GM23338 (cell line): ENCODE results near the gene THSD4. TPM values are rescaled to one million over a fixed set of nuclear protein-coding genes. Genes with fewer than 3 reads are reported as not detected.

ENCODE experiments used
- ATAC-seq: fragments of 200-7000 bp; cut with Tn5 transposase; 3 replicates; pipeline ENCODE4 v1.9.1; 2020
- DNase-seq: peaks from one replicate; pipeline ENCODE4 v3.0.0-alpha.2; 2015; ENCODE audit warnings: low spot score
- H2AFZ ChIP-seq: fragments of 200-600 bp; sonication (generic); 2 replicates; pipeline ENCODE4 v1.8.0; 2016; ENCODE audit warnings: antibody characterized with exemption, mild to moderate bottlenecking, moderate library complexity
- H3F3A ChIP-seq: fragments of 200-600 bp; sonication (generic); replicated peaks from 2 replicates; pipeline ENCODE4 v1.8.0; 2017; ENCODE audit warnings: antibody characterized with exemption, mixed run types, low read depth
- H3K27ac ChIP-seq: fragments of 200-600 bp; sonication (generic); 2 replicates; pipeline ENCODE4 v1.6.1; 2016; ENCODE audit warnings: low read depth
- H3K27me3 ChIP-seq: fragments of 200-600 bp; sonication (generic); 2 replicates; pipeline ENCODE4 v1.8.0; 2016; ENCODE audit warnings: mild to moderate bottlenecking, mixed run types, moderate library complexity; ENCODE audit not compliant: insufficient read depth
- H3K36me3 ChIP-seq: fragments of 200-600 bp; sonication (generic); 2 replicates; pipeline ENCODE4 v1.8.0; 2016; ENCODE audit warnings: mild to moderate bottlenecking; ENCODE audit not compliant: insufficient read depth
- H3K4me1 ChIP-seq: fragments of 200-600 bp; sonication (generic); 2 replicates; pipeline ENCODE4 v1.8.0; 2016; ENCODE audit warnings: mild to moderate bottlenecking, moderate library complexity; ENCODE audit not compliant: insufficient read depth
- H3K4me2 ChIP-seq: fragments of 200-600 bp; sonication (generic); 2 replicates; pipeline ENCODE4 v1.7.1; 2017; ENCODE audit warnings: mixed run types
- H3K4me3 ChIP-seq: fragments of 200-600 bp; sonication (generic); 2 replicates; pipeline ENCODE4 v1.6.1; 2016; ENCODE audit warnings: mixed run types
- H3K79me2 ChIP-seq: fragments of 200-600 bp; sonication (generic); replicated peaks from 2 replicates; pipeline ENCODE4 v1.8.0; 2017; ENCODE audit warnings: mild to moderate bottlenecking; ENCODE audit not compliant: insufficient read depth
- H3K9me2 ChIP-seq: fragments of 200-600 bp; sonication (generic); 2 replicates; pipeline ENCODE4 v1.8.0; 2017; ENCODE audit not compliant: insufficient read depth
- H4K20me1 ChIP-seq: fragments of 200-600 bp; sonication (generic); replicated peaks from 2 replicates; pipeline ENCODE4 v1.8.0; 2017; ENCODE audit warnings: mild to moderate bottlenecking; ENCODE audit not compliant: insufficient read depth
- H3K27ac Mint-ChIP-seq: 2 replicates; pipeline ENCODE4 v1.8.0; 2020; ENCODE audit warnings: inconsistent platforms, mild to moderate bottlenecking, moderate library complexity, mixed read lengths
- H3K27me3 Mint-ChIP-seq: 3 replicates; pipeline ENCODE4 v1.8.0; 2022; ENCODE audit warnings: low read depth, mild to moderate bottlenecking, moderate library complexity, mixed read lengths, inconsistent platforms; ENCODE audit not compliant: insufficient read depth, poor library complexity
- H3K36me3 Mint-ChIP-seq: 3 replicates; pipeline ENCODE4 v1.8.0; 2021; ENCODE audit warnings: low read depth, mild to moderate bottlenecking, inconsistent platforms, moderate library complexity, mixed read lengths
- H3K4me1 Mint-ChIP-seq: 3 replicates; pipeline ENCODE4 v1.8.0; 2020; ENCODE audit warnings: mild to moderate bottlenecking, inconsistent platforms, mixed read lengths
- H3K4me3 Mint-ChIP-seq: 3 replicates; pipeline ENCODE4 v1.8.0; 2021; ENCODE audit warnings: moderate library complexity, mild to moderate bottlenecking, inconsistent platforms, mixed read lengths
- H3K9me3 Mint-ChIP-seq: 3 replicates; pipeline ENCODE4 v1.8.0; 2020; ENCODE audit warnings: moderate library complexity, mild to moderate bottlenecking, inconsistent platforms, mixed read lengths
- CREB1 ChIP-seq: fragments of 250-450 bp; sonication (Bioruptor Pico); IDR thresholded peaks from 2 replicates; pipeline ENCODE4 v1.5.0; 2020; ENCODE audit warnings: low read depth, mild to moderate bottlenecking, moderate library complexity
- EZH2 ChIP-seq: fragments of 200-600 bp; sonication (generic); IDR thresholded peaks from one replicate; pipeline ENCODE4 v1.8.0; 2017; ENCODE audit warnings: antibody characterized with exemption, mild to moderate bottlenecking, low read depth; ENCODE audit not compliant: unreplicated experiment
- EZH2phosphoT487 ChIP-seq: fragments of 200-600 bp; sonication (generic); IDR thresholded peaks from one replicate; pipeline ENCODE4 v1.8.1; 2018; ENCODE audit warnings: antibody characterized with exemption; ENCODE audit not compliant: unreplicated experiment
- JUNB ChIP-seq: IDR thresholded peaks from one replicate; pipeline ENCODE4 v1.6.1; 2016; ENCODE audit warnings: antibody characterized with exemption; ENCODE audit not compliant: unreplicated experiment
- NANOG ChIP-seq: IDR thresholded peaks from 2 replicates; pipeline ENCODE4 v1.6.1; 2016; ENCODE audit warnings: antibody characterized with exemption, borderline replicate concordance
- POLR2AphosphoS5 ChIP-seq: IDR thresholded peaks from 2 replicates; pipeline ENCODE4 v1.6.1; 2016; ENCODE audit warnings: antibody characterized with exemption, low read depth
- STAT1 ChIP-seq: IDR thresholded peaks from one replicate; pipeline ENCODE4 v1.6.1; 2016; ENCODE audit warnings: antibody characterized with exemption; ENCODE audit not compliant: unreplicated experiment
- ZNF114 ChIP-seq: fragments of 250-450 bp; sonication (Bioruptor Pico); IDR thresholded peaks from 2 replicates; pipeline ENCODE4 v1.5.0; 2020; ENCODE audit warnings: mild to moderate bottlenecking, moderate library complexity
- ZNF331 ChIP-seq: fragments of 250-450 bp; sonication (Bioruptor Pico); IDR thresholded peaks from 2 replicates; pipeline ENCODE4 v1.5.0; 2020; ENCODE audit warnings: low read depth, mild to moderate bottlenecking, moderate library complexity
- polyA plus RNA-seq: library from polyadenylated mRNA; unstranded; fragments of >200 nt; fragmentation: Nextera tagmentation; extraction: Ambion mirVana; gene quantifications from 2 replicates; pipeline ENCODE4 v1.2.1, GENCODE V29; 2016
- total RNA-seq: library from RNA; depleted of rRNA; stranded (reverse); fragments of >200 nt; shearing (Covaris generic); gene quantifications from 2 replicates; pipeline ENCODE4 v1.2.3, GENCODE V29; 2014
- TF ChIP-seq, protein P1 (sequence below), 2 experiments: fragments of 200-600 bp in 1 of 2; sonication (generic) in 1 of 2; conservative IDR thresholded peaks; 2 replicates each; pipeline versions ENCODE4 v1.5.1 to v1.6.1; 2016 to 2017; ENCODE audit warnings: antibody characterized with exemption in 2 of 2, low read depth in 2 of 2, mild to moderate bottlenecking in 2 of 2, moderate library complexity in 1 of 2
- TF ChIP-seq, protein P2 (sequence below): fragments of 250-450 bp; sonication (Bioruptor Pico); IDR thresholded peaks from 2 replicates; pipeline ENCODE4 v1.5.0; 2020; ENCODE audit warnings: mild to moderate bottlenecking, moderate library complexity
- TF ChIP-seq, protein P3 (sequence below): IDR thresholded peaks from 2 replicates; pipeline ENCODE4 v1.6.1; 2016; ENCODE audit warnings: antibody characterized with exemption

THSD4 gene
- total and polyA plus RNA-seq, 2 experiments from 2014 or later = 2.0 to 7.4 TPM

DNA sequence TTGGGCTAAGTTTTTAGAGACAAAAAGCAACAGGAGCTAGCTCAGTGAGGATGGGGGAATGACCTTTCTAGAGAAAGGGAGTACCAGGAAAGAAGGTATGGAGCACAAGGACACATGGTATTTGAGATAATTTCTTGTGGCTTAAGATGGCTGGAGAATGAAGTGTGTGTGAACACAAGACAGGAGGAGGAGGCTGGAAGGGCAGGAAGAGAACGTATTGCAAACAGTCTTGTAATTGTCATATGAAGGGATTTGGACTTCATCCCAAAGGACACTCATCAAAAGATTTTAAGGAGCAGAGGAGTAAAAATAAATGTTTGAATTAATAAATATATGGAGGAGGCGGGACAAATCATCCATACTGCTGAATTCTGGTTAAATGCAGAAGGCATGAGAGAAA, 426.5 kb downstream of the THSD4 start:
- Histone ChIP-seq H3K27ac (no peak overlapping the region), H3K36me3 (no peaks in the 10 kb centered on the region), H4K20me1 (no peaks in the 10 kb centered on the region), H3K9me2 (0 out of 2 replicates have a peak, but pooled peaks cover 2% of the 10 kb centered on the region), H2AFZ (no peak overlapping the region), H3K79me2 (no peaks in the 10 kb centered on the region), H3K27me3 (no peaks in the 10 kb centered on the region), H3F3A (no peaks in the 10 kb centered on the region), H3K4me2 (no peak overlapping the region), H3K4me3 (no peak overlapping the region), H3K4me1 (no peaks in the 10 kb centered on the region)
- TF ChIP-seq STAT1 = no peak
- H3K36me3 Mint-ChIP-seq = no peaks in the 10 kb centered on the region
- H3K4me1 Mint-ChIP-seq = no peaks in the 10 kb centered on the region; the same call in 2 of the 3 replicates
- H3K9me3 Mint-ChIP-seq = no peaks in the 10 kb centered on the region; the same call in 2 of the 3 replicates
- peaks cover 2% of the 10 kb centered on the region for H3K27me3 Mint-ChIP-seq
- ATAC-seq (no peak), DNase-seq (no peak)
- H3K27ac Mint-ChIP-seq = no peak overlapping the region
- no peak overlapping the region for H3K4me3 Mint-ChIP-seq

DNA sequence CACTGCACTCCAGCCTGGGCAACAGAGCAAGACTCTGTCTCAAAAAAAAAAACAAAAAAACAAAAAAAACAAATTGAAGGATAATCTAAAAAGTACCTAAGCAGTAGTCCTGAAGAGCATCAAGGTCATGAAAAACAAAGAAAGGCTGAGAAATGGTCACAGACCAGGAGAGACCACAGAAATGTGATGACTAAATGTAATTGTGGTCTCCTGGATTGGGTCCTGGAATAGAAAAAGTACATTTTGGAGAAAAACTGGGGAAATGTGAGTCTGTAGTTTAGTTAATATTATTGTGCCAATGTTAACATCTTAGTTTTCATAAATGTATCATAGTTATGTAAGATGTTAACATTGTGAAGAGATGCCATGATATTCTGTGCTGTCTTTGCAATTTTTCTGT, 427.6 kb downstream of the THSD4 start:
- Mint-ChIP-seq H3K36me3 (no peaks in the 10 kb centered on the region), H3K27ac (no peak overlapping the region), H3K9me3 (no peaks in the 10 kb centered on the region; the same call in 2 of the 3 replicates), H3K4me3 (no peak overlapping the region), H3K27me3 (peaks cover 2% of the 10 kb centered on the region), H3K4me1 (peaks cover 11% of the 10 kb centered on the region)
- DNase-seq (no peak), ATAC-seq (no peak)
- Histone ChIP-seq H3K4me3 (no peak overlapping the region), H3K36me3 (no peaks in the 10 kb centered on the region), H3F3A (no peaks in the 10 kb centered on the region), H2AFZ (no peak overlapping the region), H3K79me2 (no peaks in the 10 kb centered on the region), H3K27me3 (no peaks in the 10 kb centered on the region), H3K9me2 (0 out of 2 replicates have a peak, but pooled peaks cover 2% of the 10 kb centered on the region), H3K27ac (no peak overlapping the region), H3K4me1 (no peaks in the 10 kb centered on the region), H3K4me2 (no peak overlapping the region), H4K20me1 (no peaks in the 10 kb centered on the region)
- TF ChIP-seq STAT1 = no peak
- no peak for TF ChIP-seq ZNF331 (CRISPR knock-in tag)
- no peak for TF ChIP-seq JUNB
- TF ChIP-seq POLR2AphosphoS5 = no peak
- TF ChIP-seq ZNF114 (CRISPR knock-in tag) = no peak
- TF ChIP-seq, protein P1, sequence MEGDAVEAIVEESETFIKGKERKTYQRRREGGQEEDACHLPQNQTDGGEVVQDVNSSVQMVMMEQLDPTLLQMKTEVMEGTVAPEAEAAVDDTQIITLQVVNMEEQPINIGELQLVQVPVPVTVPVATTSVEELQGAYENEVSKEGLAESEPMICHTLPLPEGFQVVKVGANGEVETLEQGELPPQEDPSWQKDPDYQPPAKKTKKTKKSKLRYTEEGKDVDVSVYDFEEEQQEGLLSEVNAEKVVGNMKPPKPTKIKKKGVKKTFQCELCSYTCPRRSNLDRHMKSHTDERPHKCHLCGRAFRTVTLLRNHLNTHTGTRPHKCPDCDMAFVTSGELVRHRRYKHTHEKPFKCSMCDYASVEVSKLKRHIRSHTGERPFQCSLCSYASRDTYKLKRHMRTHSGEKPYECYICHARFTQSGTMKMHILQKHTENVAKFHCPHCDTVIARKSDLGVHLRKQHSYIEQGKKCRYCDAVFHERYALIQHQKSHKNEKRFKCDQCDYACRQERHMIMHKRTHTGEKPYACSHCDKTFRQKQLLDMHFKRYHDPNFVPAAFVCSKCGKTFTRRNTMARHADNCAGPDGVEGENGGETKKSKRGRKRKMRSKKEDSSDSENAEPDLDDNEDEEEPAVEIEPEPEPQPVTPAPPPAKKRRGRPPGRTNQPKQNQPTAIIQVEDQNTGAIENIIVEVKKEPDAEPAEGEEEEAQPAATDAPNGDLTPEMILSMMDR (conservative IDR thresholded peaks at IDR 0.05; ENCODE audit: low read depth in 2 of 2) = no peak
- TF ChIP-seq, protein P2, sequence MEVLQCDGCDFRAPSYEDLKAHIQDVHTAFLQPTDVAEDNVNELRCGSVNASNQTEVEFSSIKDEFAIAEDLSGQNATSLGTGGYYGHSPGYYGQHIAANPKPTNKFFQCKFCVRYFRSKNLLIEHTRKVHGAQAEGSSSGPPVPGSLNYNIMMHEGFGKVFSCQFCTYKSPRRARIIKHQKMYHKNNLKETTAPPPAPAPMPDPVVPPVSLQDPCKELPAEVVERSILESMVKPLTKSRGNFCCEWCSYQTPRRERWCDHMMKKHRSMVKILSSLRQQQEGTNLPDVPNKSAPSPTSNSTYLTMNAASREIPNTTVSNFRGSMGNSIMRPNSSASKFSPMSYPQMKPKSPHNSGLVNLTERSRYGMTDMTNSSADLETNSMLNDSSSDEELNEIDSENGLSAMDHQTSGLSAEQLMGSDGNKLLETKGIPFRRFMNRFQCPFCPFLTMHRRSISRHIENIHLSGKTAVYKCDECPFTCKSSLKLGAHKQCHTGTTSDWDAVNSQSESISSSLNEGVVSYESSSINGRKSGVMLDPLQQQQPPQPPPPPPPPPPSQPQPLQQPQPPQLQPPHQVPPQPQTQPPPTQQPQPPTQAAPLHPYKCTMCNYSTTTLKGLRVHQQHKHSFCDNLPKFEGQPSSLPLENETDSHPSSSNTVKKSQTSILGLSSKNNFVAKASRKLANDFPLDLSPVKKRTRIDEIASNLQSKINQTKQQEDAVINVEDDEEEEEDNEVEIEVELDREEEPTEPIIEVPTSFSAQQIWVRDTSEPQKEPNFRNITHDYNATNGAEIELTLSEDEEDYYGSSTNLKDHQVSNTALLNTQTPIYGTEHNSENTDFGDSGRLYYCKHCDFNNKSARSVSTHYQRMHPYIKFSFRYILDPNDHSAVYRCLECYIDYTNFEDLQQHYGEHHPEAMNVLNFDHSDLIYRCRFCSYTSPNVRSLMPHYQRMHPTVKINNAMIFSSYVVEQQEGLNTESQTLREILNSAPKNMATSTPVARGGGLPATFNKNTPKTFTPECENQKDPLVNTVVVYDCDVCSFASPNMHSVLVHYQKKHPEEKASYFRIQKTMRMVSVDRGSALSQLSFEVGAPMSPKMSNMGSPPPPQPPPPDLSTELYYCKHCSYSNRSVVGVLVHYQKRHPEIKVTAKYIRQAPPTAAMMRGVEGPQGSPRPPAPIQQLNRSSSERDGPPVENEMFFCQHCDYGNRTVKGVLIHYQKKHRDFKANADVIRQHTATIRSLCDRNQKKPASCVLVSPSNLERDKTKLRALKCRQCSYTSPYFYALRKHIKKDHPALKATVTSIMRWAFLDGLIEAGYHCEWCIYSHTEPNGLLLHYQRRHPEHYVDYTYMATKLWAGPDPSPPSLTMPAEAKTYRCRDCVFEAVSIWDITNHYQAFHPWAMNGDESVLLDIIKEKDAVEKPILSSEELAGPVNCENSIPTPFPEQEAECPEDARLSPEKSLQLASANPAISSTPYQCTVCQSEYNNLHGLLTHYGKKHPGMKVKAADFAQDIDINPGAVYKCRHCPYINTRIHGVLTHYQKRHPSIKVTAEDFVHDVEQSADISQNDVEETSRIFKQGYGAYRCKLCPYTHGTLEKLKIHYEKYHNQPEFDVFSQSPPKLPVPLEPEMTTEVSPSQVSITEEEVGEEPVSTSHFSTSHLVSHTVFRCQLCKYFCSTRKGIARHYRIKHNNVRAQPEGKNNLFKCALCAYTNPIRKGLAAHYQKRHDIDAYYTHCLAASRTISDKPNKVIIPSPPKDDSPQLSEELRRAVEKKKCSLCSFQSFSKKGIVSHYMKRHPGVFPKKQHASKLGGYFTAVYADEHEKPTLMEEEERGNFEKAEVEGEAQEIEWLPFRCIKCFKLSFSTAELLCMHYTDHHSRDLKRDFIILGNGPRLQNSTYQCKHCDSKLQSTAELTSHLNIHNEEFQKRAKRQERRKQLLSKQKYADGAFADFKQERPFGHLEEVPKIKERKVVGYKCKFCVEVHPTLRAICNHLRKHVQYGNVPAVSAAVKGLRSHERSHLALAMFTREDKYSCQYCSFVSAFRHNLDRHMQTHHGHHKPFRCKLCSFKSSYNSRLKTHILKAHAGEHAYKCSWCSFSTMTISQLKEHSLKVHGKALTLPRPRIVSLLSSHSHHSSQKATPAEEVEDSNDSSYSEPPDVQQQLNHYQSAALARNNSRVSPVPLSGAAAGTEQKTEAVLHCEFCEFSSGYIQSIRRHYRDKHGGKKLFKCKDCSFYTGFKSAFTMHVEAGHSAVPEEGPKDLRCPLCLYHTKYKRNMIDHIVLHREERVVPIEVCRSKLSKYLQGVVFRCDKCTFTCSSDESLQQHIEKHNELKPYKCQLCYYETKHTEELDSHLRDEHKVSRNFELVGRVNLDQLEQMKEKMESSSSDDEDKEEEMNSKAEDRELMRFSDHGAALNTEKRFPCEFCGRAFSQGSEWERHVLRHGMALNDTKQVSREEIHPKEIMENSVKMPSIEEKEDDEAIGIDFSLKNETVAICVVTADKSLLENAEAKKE (CRISPR knock-in tag) = no peak
- TF ChIP-seq, protein P3, sequence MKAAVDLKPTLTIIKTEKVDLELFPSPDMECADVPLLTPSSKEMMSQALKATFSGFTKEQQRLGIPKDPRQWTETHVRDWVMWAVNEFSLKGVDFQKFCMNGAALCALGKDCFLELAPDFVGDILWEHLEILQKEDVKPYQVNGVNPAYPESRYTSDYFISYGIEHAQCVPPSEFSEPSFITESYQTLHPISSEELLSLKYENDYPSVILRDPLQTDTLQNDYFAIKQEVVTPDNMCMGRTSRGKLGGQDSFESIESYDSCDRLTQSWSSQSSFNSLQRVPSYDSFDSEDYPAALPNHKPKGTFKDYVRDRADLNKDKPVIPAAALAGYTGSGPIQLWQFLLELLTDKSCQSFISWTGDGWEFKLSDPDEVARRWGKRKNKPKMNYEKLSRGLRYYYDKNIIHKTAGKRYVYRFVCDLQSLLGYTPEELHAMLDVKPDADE = no peak
- TF ChIP-seq EZH2 = no peak
- TF ChIP-seq EZH2phosphoT487 = no peak
- no peak for TF ChIP-seq NANOG
- TF ChIP-seq CREB1 (CRISPR knock-in tag) = no peak
